ENCODE results near the gene SSBP2. TPM values are rescaled to one million over a fixed set of nuclear protein-coding genes. Genes with fewer than 3 reads are reported as not detected.

The SSBP2 gene
- polyA plus RNA-seq, 1 experiment: 74.3 TPM

GRCh38 chr5:81739291-81739690 is 11.6 kb downstream of the SSBP2 start:
- H3K27ac ChIP-seq (ENCODE audit: low read depth, low read length): no peak overlapping the region
- no peaks in the 10 kb centered on the region for H3K27me3 ChIP-seq (ENCODE audit: control insufficient read depth, insufficient read depth, low read length)
- POLR2A ChIA-PET: no interaction called here
- H3K4me3 ChIP-seq (ENCODE audit: low read depth, low read length): no peak overlapping the region
- DNase-seq (ENCODE audit: low read depth, low spot score): no peak
- CTCF ChIA-PET: no interaction called here
- H3K9me3 ChIP-seq (ENCODE audit: control insufficient read depth, insufficient read depth, low read length): no peaks in the 10 kb centered on the region
- TF ChIP-seq, protein P1, sequence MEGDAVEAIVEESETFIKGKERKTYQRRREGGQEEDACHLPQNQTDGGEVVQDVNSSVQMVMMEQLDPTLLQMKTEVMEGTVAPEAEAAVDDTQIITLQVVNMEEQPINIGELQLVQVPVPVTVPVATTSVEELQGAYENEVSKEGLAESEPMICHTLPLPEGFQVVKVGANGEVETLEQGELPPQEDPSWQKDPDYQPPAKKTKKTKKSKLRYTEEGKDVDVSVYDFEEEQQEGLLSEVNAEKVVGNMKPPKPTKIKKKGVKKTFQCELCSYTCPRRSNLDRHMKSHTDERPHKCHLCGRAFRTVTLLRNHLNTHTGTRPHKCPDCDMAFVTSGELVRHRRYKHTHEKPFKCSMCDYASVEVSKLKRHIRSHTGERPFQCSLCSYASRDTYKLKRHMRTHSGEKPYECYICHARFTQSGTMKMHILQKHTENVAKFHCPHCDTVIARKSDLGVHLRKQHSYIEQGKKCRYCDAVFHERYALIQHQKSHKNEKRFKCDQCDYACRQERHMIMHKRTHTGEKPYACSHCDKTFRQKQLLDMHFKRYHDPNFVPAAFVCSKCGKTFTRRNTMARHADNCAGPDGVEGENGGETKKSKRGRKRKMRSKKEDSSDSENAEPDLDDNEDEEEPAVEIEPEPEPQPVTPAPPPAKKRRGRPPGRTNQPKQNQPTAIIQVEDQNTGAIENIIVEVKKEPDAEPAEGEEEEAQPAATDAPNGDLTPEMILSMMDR (IDR thresholded peaks at IDR 0.05; ENCODE audit: low read depth, low read length): no peak

- ChIA-PET CTCF (no interaction called here), POLR2A (no interaction called here)
- H3K9me3 ChIP-seq (ENCODE audit: control insufficient read depth, insufficient read depth, low read length): no peaks in the 10 kb centered on the region
Measured at GRCh38 chr5:81729276-81729675, 21.6 kb downstream of the SSBP2 start.

DNA sequence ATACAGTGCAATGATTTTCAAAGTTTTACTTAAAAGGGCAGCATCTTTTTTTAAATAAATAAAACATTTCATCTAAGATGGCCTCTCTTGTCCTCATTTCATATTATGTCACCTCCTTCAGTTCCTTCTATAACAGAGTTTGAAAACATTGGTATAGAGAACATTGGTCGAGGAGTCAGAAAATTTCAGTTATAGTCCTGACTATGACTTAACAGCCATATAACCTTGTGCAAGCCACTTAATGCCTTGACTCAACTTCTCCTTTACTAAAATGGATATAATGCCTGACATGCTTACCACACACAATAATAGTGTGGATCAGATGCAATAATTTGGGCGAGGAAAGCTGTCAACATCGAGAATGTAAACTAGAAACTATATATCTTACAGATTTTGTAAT is 22.6 kb downstream of the SSBP2 start:
- Histone ChIP-seq H3K27ac (ENCODE audit: low read depth, low read length) (no peak overlapping the region), H3K27me3 (ENCODE audit: control insufficient read depth, insufficient read depth, low read length) (no peaks in the 10 kb centered on the region), H3K9me3 (ENCODE audit: control insufficient read depth, insufficient read depth, low read length) (no peaks in the 10 kb centered on the region), H3K4me3 (ENCODE audit: low read depth, low read length) (no peak overlapping the region)
- TF ChIP-seq, protein P1 (IDR thresholded peaks at IDR 0.05; ENCODE audit: low read depth, low read length): no peak
- DNase-seq (ENCODE audit: low read depth, low spot score): no peak
- ChIA-PET POLR2A (no interaction called here), CTCF (no interaction called here)

More at GRCh38 chr5:81729276-81729675, 21.6 kb downstream of the SSBP2 start:
- Histone ChIP-seq H3K27me3 (ENCODE audit: control insufficient read depth, insufficient read depth, low read length) (no peaks in the 10 kb centered on the region), H3K27ac (ENCODE audit: low read depth, low read length) (no peak overlapping the region), H3K4me3 (ENCODE audit: low read depth, low read length) (no peak overlapping the region)
- no peak for DNase-seq (ENCODE audit: low read depth, low spot score)
- TF ChIP-seq, protein P1 (IDR thresholded peaks at IDR 0.05; ENCODE audit: low read depth, low read length): no peak

- no peaks in the 10 kb centered on the region for H3K9me3 ChIP-seq (ENCODE audit: control insufficient read depth, insufficient read depth, low read length)
- DNase-seq (ENCODE audit: low read depth, low spot score): no peak
- no peaks in the 10 kb centered on the region for H3K27me3 ChIP-seq (ENCODE audit: control insufficient read depth, insufficient read depth, low read length)
- H3K27ac ChIP-seq (ENCODE audit: low read depth, low read length): no peak overlapping the region
- POLR2A ChIA-PET: no interaction called here
- TF ChIP-seq, protein P1 (IDR thresholded peaks at IDR 0.05; ENCODE audit: low read depth, low read length): no peak
- CTCF ChIA-PET: no interaction called here
- H3K4me3 ChIP-seq (ENCODE audit: low read depth, low read length): no peak overlapping the region
Measured at GRCh38 chr5:81726297-81726696, 24.6 kb downstream of the SSBP2 start.

DNA sequence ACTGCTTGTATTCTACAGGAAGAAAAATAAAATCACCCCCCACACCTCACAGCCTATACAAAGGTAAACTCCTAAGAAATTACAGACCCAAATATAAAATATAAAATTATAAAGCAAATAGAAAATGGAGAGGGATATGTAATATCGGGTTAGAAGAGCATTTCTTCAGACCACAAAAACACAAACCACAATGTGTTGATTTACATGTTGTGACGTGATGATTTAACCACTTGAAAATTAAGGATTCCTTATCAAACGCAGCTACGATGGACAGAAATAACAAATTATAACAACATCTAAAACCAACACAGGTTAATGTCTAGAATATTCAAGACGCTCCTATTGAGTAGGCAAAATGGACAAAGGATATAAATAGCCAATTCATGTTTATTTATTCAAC is 26.3 kb downstream of the SSBP2 start:
- no peak overlapping the region for H3K27ac ChIP-seq (ENCODE audit: low read depth, low read length)
- no peaks in the 10 kb centered on the region for H3K27me3 ChIP-seq (ENCODE audit: control insufficient read depth, insufficient read depth, low read length)
- no peak overlapping the region for H3K4me3 ChIP-seq (ENCODE audit: low read depth, low read length)
- TF ChIP-seq, protein P1 (IDR thresholded peaks at IDR 0.05; ENCODE audit: low read depth, low read length): no peak
- CTCF ChIA-PET: no interaction called here
- POLR2A ChIA-PET: no interaction called here
- no peak for DNase-seq (ENCODE audit: low read depth, low spot score)
- no peaks in the 10 kb centered on the region for H3K9me3 ChIP-seq (ENCODE audit: control insufficient read depth, insufficient read depth, low read length)
